HCT116 (cell line): ENCODE measurements around the gene OTOP1.

Source experiments
- EZH2 ChIP-seq: fragments of 200-600 bp; sonication (generic); IDR thresholded peaks from 2 replicates; pipeline ENCODE4 v1.6.1; 2017; ENCODE audit warnings: antibody characterized with exemption, mixed run types
- POLR2AphosphoS5 ChIP-seq: IDR thresholded peaks from 2 replicates; pipeline ENCODE4 v1.6.1; 2011; ENCODE audit warnings: mild to moderate bottlenecking, low read depth, low read length, moderate library complexity
- YY1 ChIP-seq: IDR thresholded peaks from 2 replicates; pipeline ENCODE4 v1.6.1; 2011; ENCODE audit warnings: low read length, low read depth, moderate library complexity, mild to moderate bottlenecking; ENCODE audit not compliant: insufficient replicate concordance; ENCODE audit errors: extremely low read depth
- TF ChIP-seq, protein P1 (sequence below), 3 experiments: fragments of 200-600 bp in 1 of 3; sonication (generic) in 1 of 3; IDR thresholded peaks in 2 of 3; conservative IDR thresholded peaks in 1 of 3; 2 replicates each; pipeline ENCODE4 v1.5.1; 2012 to 2017; ENCODE audit warnings: low read depth in 2 of 3, low read length in 2 of 3, antibody characterized with exemption in 1 of 3, borderline replicate concordance in 1 of 3, control low read depth in 1 of 3, mild to moderate bottlenecking in 1 of 3, mixed read lengths in 1 of 3, mixed run types in 1 of 3, moderate library complexity in 1 of 3; ENCODE audit not compliant: insufficient read depth in 1 of 3
- TF ChIP-seq, protein P2 (sequence below): IDR thresholded peaks from 2 replicates; pipeline ENCODE4 v1.6.1; 2012

DNA sequence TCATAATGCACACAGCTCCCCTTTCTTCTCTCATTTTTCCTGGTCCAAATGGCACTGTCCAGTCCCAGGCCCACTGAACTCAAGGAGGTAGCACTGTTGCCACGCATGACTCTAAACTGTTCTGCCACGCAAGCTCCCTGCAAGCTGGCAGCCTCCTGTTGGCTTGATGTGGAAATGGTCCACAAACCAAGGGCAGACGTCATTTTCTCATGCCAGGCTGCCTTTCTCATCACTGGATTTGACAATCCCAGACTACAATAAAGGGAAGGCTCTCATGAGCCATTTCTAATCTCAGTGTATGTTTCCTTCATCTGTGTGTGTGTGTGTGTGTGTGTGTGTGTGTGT, 22.4 kb downstream of the OTOP1 start:
- TF ChIP-seq, protein P1, sequence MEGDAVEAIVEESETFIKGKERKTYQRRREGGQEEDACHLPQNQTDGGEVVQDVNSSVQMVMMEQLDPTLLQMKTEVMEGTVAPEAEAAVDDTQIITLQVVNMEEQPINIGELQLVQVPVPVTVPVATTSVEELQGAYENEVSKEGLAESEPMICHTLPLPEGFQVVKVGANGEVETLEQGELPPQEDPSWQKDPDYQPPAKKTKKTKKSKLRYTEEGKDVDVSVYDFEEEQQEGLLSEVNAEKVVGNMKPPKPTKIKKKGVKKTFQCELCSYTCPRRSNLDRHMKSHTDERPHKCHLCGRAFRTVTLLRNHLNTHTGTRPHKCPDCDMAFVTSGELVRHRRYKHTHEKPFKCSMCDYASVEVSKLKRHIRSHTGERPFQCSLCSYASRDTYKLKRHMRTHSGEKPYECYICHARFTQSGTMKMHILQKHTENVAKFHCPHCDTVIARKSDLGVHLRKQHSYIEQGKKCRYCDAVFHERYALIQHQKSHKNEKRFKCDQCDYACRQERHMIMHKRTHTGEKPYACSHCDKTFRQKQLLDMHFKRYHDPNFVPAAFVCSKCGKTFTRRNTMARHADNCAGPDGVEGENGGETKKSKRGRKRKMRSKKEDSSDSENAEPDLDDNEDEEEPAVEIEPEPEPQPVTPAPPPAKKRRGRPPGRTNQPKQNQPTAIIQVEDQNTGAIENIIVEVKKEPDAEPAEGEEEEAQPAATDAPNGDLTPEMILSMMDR (IDR thresholded peaks at IDR 0.05 in 2 of 3, conservative IDR thresholded peaks at IDR 0.05 in 1 of 3; ENCODE audit: borderline replicate concordance in 1 of 3, insufficient read depth in 1 of 3, low read depth in 2 of 3, low read length in 2 of 3) = no peak
- TF ChIP-seq POLR2AphosphoS5 (no peak), EZH2 (no peak), YY1 (no peak)
- TF ChIP-seq, protein P2, sequence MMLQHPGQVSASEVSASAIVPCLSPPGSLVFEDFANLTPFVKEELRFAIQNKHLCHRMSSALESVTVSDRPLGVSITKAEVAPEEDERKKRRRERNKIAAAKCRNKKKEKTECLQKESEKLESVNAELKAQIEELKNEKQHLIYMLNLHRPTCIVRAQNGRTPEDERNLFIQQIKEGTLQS = no peak
